GM21367 (cell line): Measurements from ENCODE around the gene GJB4.

Source experiments
- ATAC-seq: cut with Tn5 transposase; IDR thresholded peaks from one replicate; pipeline ENCODE4 v1.9.1; 2021; ENCODE audit not compliant: unreplicated experiment

Gene GJB4

DNA sequence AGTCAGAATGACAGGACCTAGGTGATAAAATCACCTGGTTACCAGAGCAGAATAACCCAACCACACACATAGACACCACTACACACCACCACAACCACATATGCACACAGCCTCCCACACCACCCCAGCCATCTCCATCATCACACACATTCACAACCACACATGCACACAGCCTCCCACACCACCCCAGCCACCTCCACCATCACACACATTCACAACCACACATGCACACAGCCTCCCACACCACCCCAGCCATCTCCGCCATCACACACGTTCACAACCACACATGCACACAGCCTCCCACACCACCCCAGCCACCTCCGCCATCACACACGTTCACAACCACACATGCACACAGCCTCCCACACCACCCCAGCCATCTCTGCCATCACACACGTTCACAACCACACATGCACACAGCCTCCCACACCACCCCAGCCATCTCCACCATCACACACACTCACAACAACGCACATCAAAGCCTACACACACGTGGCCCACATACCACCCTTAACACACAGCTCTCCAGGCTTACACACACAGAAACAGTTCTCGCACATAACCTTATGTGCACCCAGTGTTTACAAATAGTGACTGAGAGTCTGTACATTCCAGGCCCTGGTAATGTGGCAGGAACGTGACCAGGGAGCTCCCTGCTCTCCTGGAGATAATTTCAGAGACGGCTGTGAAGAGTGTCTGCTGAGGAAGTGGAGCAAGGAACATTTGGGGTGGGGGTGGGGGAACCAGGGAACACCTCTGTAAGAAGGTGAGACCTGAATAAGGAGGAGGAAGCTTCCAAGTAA, 18.2 kb downstream of the GJB4 start:
- ATAC-seq = no peak

GRCh38 chr1:34778381-34778780, 18.8 kb downstream of the GJB4 start:
- no peak for ATAC-seq

DNA sequence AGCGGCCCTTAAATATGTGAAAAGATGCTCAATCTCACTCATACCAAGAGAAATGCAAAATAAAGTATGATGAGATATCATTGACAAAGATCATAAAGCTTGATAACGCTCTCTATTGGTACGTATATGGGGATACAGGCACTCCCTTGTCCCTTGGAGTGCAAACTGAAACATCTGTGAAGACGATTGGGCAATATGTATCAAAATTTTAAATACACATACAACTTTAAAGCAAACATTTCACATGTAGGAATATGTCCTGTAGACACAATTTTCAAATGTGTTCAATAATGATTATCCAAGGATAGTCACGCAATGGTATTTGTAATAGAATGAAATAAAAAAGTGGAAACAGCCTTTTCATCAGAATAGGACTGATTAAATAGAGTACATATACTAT, 19.5 kb downstream of the GJB4 start:
- no peak for ATAC-seq

- no peak for ATAC-seq
Observed at GRCh38 chr1:34779526-34779925, 20.0 kb downstream of the GJB4 start.

- no peak for ATAC-seq
Observed at GRCh38 chr1:34779962-34780361, 20.4 kb downstream of the GJB4 start.

DNA sequence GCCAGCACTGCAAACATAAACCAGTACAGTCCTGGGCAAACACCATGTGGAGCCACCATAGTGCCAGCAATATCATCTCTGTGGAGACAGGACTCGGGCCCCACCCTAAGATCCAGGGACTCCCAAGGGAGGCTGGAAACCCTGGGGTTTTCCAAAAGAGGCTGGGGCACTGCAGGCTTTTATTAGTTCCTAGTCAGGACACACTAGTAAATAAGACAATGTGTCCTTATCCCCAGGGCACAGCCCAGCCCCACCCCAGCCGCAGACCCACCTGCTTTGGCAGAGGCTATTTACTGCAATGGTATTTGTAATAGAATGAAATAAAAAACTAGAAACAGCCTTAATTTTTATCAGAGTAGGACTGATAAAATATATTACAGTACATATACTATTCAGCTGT, 21.0 kb downstream of the GJB4 start:
- no peak for ATAC-seq

DNA sequence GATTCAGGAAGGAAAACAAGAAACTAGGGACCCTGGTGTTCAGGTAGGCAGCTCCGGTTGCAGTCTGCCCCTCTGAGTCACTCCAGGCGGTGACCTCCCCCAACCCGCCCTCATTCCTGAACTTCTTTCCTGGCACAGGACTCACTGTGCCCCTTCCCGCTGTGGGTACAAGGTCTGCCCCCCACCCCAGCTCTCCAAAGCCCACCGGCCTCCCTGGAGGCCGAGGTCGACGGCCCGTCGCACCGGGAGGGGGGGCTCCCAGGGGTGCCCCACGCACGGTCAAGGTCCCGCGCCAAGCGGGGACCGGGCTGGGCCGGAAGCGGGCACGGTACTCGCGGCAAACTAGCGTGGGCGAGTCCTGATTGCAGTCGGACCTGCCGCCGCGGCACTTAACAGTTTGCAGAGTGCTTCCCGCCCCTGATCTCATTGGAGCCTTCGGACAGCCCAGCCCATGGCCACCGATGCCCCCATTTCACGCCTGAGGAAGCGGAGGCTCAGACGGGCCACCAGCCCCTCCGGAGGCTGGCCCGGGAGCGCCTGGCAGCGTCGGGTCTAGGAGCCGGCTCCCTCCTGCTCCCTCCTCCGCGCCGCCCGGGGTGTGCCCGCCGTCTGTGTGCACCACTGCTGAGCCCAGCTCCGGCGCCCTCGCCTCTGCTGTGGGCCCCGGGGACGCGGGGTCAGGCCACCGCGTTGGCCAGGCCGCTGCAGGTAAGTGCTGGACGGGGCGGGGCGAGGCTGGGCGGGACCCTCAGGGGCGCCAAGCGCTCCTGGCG, 21.7 kb downstream of the GJB4 start, which contains the start of gene GJB3:
Gene GJB3, plus strand, starts transcription at position 144 of the 773 bp plus-strand sequence. CDS start 3,549 bp downstream, outside the sequence.
- ATAC-seq = no peak

- no peak for ATAC-seq
Observed at GRCh38 chr1:34781844-34782391, 22.4 kb downstream of the GJB4 start.

GRCh38 chr1:34784751-34785221, 25.2 kb downstream of the GJB4 start:
- ATAC-seq = no peak

- ATAC-seq = no peak
Observed at GRCh38 chr1:34785231-34785874, 25.8 kb downstream of the GJB4 start.

DNA sequence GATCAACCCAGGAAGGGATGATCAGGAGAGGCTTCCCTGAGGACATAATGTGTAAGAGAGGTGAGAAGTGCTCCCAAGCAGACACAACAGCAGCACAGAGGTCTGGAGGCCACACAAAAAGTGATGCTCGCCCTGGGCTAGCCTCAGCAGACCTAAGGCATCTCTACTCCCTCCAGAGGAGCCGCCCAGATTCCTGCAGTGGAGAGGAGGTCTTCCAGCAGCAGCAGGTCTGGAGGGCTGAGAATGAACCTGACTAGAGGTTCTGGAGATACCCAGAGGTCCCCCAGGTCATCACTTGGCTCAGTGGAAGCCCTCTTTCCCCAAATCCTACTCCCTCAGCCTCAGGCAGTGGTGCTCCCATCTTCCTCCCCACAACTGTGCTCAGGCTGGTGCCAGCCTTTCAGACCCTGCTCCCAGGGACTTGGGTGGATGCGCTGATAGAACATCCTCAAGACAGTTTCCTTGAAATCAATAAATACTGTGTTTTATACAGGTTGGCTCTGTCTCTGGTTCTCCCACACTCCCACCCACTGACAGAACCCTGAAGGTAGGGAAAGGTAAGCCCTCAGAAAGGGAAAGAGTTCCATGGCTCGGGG, 26.4 kb downstream of the GJB4 start:
- ATAC-seq = no peak

DNA sequence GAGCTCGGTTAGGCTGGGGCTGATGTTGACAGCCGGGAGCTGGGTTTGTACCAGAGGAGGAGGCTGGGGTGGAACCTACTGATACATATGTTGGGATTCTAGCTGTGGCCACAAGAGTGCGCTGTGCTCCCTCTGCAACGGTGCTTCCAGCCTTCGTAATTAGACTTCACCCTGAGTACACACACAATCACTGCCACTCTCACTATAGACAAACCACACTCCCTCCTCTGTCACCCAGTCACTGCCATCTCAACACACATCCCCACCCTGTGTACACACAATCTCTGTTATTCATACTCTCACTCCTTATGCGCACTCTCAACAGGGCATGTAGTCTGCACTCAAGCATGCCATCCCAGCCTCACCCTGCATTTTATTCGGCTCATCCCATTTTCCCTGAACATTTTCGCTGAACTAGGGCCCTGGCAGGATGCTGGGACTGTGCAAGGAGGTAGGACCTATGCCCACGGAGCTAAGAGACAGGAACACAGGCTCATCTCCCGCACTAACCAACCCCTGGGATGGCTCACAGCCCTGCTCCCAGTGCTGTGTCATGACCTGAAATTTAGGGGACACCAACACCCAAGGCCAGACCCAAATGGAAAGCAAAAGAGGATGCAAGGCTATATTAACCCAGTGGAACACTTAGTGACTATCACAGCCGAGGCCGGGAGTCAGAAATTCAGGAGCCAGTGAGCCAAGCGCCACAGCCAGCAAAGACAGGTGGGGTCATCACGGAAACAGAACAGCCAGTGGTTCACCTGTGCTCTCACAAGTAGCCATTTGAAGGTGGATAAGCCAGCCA, 27.2 kb downstream of the GJB4 start:
- no peak for ATAC-seq

DNA sequence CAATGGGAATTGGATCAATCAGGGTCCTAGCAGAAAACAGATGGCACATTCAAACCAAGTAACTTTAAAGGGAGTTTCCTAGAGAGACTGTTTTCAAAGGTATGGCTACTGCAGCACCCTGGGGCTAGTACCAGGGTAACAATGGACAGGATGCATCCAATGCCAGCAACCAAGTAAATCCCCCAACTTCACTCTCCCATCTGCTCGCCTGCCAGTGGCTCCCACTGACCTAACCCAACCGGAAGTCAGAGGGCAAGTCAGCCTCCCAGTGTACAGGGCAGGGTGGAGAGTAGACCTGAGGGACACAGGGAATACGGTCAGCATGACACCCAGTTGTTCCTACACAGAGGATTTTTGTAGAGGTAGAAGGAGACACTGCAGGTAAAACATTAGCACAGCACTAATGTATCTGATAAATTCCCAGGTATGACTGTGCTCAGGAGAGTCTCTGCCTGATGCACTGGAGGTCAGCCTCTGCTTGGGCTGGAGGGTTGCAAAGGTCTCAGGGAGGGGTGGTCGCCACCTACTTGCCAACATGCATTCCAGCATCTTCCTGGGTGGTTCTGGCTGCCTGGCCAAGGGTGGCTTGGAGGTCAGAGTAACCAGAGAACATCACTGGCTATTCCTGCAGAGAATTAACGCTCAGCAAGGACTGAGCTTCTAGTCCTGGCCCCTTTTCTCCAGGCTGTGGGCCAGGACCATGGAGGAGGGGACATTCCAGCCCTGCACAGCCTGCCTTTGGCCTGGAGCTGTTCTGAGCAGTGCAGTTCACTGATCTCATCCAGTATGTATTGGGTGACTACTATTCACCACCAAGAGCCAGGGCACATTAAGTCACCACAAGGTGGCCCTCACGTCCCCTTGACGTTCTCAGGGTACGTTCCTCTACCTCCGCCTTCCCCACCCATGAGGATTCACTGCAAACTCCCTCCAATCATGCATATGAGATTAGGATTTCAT, 28.2 kb downstream of the GJB4 start:
- ATAC-seq = no peak

DNA sequence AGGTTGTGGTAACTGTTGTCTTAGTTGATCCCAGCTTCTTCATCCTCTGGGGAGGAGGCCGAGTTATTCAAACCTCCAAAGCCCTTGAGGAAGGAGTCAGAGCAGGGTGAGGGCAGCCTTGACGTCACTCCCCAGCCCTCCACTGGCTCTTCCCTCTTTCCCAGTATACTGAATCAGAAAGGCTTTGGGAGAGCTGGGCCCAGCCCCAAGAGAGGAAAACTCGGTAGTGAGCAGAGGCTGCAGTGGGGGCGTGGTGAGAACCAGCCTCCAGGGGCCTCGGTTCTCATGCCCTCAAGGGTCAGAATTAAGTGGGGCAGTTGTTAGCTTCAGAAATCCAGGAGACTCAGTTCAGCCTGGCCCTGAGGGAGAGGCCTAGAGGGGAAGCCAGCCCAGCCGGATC, 31.4 kb downstream of the GJB4 start:
- ATAC-seq = no peak

GRCh38 chr1:34792424-34792823, 32.9 kb downstream of the GJB4 start:
- ATAC-seq = no peak

GRCh38 chr1:34792868-34793727, 33.6 kb downstream of the GJB4 start, which contains the start of gene GJA4:
Gene GJA4 (plus strand): TSS chr1:34792999. CDS start chr1:34794214, 1,215 bp downstream.
- ATAC-seq = no peak

DNA sequence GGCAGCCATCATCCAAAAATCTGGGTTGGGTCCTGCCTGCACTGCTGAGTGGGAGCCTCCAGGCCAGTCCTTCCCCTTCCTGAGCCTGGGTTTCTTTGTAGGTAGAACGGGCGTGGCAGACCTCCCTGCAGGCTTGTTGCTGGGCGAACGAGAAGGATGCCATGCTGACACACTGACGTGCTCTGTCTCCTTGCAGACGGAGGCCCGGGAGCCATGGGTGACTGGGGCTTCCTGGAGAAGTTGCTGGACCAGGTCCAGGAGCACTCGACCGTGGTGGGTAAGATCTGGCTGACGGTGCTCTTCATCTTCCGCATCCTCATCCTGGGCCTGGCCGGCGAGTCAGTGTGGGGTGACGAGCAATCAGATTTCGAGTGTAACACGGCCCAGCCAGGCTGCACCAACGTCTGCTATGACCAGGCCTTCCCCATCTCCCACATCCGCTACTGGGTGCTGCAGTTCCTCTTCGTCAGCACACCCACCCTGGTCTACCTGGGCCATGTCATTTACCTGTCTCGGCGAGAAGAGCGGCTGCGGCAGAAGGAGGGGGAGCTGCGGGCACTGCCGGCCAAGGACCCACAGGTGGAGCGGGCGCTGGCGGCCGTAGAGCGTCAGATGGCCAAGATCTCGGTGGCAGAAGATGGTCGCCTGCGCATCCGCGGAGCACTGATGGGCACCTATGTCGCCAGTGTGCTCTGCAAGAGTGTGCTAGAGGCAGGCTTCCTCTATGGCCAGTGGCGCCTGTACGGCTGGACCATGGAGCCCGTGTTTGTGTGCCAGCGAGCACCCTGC, 34.7 kb downstream of the GJB4 start:
- ATAC-seq = no peak
